HG02759 (cell line): Measurements from ENCODE around the gene FNBP1.

ENCODE experiments used
- ATAC-seq: cut with Tn5 transposase; IDR thresholded peaks from one replicate; pipeline ENCODE4 v1.9.1; 2021; ENCODE audit warnings: mild to moderate bottlenecking, moderate library complexity; ENCODE audit not compliant: unreplicated experiment

The FNBP1 gene

GRCh38 chr9:129929496-129930125, 113.4 kb downstream of the FNBP1 start:
- no peak for ATAC-seq

GRCh38 chr9:129923589-129923988, 119.4 kb downstream of the FNBP1 start:
- ATAC-seq, result no peak

- no peak for ATAC-seq
Measured at GRCh38 chr9:129921905-129922304, 121.1 kb downstream of the FNBP1 start.

- no peak for ATAC-seq
Measured at GRCh38 chr9:129919841-129920240, 123.1 kb downstream of the FNBP1 start.

- ATAC-seq, result no peak
Measured at GRCh38 chr9:129919277-129919676, 123.7 kb downstream of the FNBP1 start.

- no peak for ATAC-seq
Measured at GRCh38 chr9:129918296-129918950, 124.6 kb downstream of the FNBP1 start.

- ATAC-seq, result no peak
Measured at GRCh38 chr9:129916707-129917106, 126.3 kb downstream of the FNBP1 start.

GRCh38 chr9:129914051-129914450, 128.9 kb downstream of the FNBP1 start:
- ATAC-seq, result no peak

- no peak for ATAC-seq
Measured at GRCh38 chr9:129910628-129911567, 132.1 kb downstream of the FNBP1 start.

- no peak for ATAC-seq
Measured at GRCh38 chr9:129909851-129910250, 133.1 kb downstream of the FNBP1 start.

GRCh38 chr9:129908906-129909305, 134.1 kb downstream of the FNBP1 start:
- no peak for ATAC-seq

- ATAC-seq, result no peak
Measured at GRCh38 chr9:129907201-129907600, 135.8 kb downstream of the FNBP1 start.

GRCh38 chr9:129906298-129906697, 136.7 kb downstream of the FNBP1 start:
- no peak for ATAC-seq

GRCh38 chr9:129904734-129905133, 138.3 kb downstream of the FNBP1 start:
- no peak for ATAC-seq

GRCh38 chr9:129902740-129903134, 140.3 kb downstream of the FNBP1 start:
- ATAC-seq, result no peak

- no peak for ATAC-seq
Measured at GRCh38 chr9:129901993-129902739, 140.8 kb downstream of the FNBP1 start.

GRCh38 chr9:129900263-129901027, 142.5 kb downstream of the FNBP1 start:
- ATAC-seq, result peak; percentile 84

GRCh38 chr9:129899620-129900019, 143.4 kb downstream of the FNBP1 start:
- no peak for ATAC-seq

- no peak for ATAC-seq
Measured at GRCh38 chr9:129898185-129898584, 144.8 kb downstream of the FNBP1 start.

GRCh38 chr9:129897263-129897662, 145.7 kb downstream of the FNBP1 start:
- ATAC-seq, result no peak
